Astrocyte of the cerebellum (primary cell): ENCODE data around the gene CCDC85C.

ENCODE experiments used
- DNase-seq: peaks from one replicate; pipeline ENCODE4 v3.0.0-alpha.2; 2011; ENCODE audit warnings: low read depth
- H3K4me3 ChIP-seq: 2 replicates; pipeline ENCODE4 v1.5.1; 2011; ENCODE audit warnings: mild to moderate bottlenecking, low read depth, low read length, moderate library complexity
- CTCF ChIP-seq: IDR thresholded peaks from 2 replicates; pipeline ENCODE4 v1.5.1; 2012; ENCODE audit warnings: low read length, low read depth, moderate library complexity, mild to moderate bottlenecking; ENCODE audit errors: missing control alignments
- in situ Hi-C: cut with HindIII; loops from 2 replicates; pipeline ENCODE4 v1.10.0; 2017; ENCODE audit warnings: low sequenced_read_pairs

Gene CCDC85C

GRCh38 chr14:99524091-99524661, 79.8 kb downstream of the CCDC85C start:
- DNase-seq: no peak
- H3K4me3 ChIP-seq: no peak overlapping the region
- in situ Hi-C loops: no loop called here
- TF ChIP-seq CTCF: no peak

GRCh38 chr14:99523704-99524055, 80.3 kb downstream of the CCDC85C start:
- TF ChIP-seq CTCF: no peak
- in situ Hi-C loops: no loop called here
- no peak overlapping the region for H3K4me3 ChIP-seq
- no peak for DNase-seq

GRCh38 chr14:99522934-99523703, 80.9 kb downstream of the CCDC85C start:
- in situ Hi-C loops: no loop called here
- DNase-seq: peak; percentile 62
- no peak overlapping the region for H3K4me3 ChIP-seq
- no peak for TF ChIP-seq CTCF

- TF ChIP-seq CTCF: no peak
- no peak overlapping the region for H3K4me3 ChIP-seq
- no peak for DNase-seq
- in situ Hi-C loops: no loop called here
Measured at GRCh38 chr14:99522457-99522891, 81.5 kb downstream of the CCDC85C start.

- no peak for DNase-seq
- in situ Hi-C loops: no loop called here
- no peak overlapping the region for H3K4me3 ChIP-seq
- TF ChIP-seq CTCF: no peak
Measured at GRCh38 chr14:99522025-99522401, 82.0 kb downstream of the CCDC85C start.

GRCh38 chr14:99521176-99522024, 82.6 kb downstream of the CCDC85C start:
- TF ChIP-seq CTCF: no peak
- DNase-seq: no peak
- in situ Hi-C loops: no loop called here
- H3K4me3 ChIP-seq: no peak overlapping the region
